Measurements from ENCODE around the gene COL28A1. TPM values are rescaled to one million over a fixed set of nuclear protein-coding genes. Genes with fewer than 3 reads are reported as not detected.

COL28A1 gene
- total RNA-seq, 1 donor from 2014 or later: 3.3 TPM

DNA sequence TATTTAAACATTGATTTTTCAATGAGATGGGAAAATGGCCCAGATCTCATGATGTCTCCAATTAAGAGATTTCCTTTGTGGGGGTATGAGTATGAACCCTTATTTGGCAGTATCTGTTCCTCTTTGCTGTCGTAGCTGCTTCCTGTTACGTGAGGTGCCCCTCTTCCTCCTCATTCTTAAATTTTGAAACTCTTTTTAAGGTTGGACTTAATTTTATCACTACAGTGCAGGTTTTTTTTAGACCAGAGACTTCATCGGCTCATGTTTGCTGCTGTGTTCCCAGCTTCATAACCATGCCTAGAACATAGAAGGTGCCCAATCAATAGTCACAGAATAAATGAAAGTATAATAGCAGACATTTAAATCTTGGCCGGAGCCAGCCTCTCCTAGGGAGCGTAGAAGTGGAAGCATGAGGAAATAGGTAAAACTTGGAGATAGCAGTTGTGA is 33.4 kb upstream of the COL28A1 start:
- Mint-ChIP-seq H3K36me3 (peaks cover 42% of the 10 kb centered on the region), H3K27ac (peak overlapping the region; percentile 77), H3K4me1 (ENCODE audit: unreplicated experiment) (peaks cover 25% of the 10 kb centered on the region), H3K9me3 (peaks cover 6% of the 10 kb centered on the region), H3K27me3 (no peaks in the 10 kb centered on the region), H3K4me3 (peak overlapping the region; percentile 88)
- no peak for DNase-seq (ENCODE audit: extremely low spot score, unreplicated experiment)
- TF ChIP-seq, protein P1, sequence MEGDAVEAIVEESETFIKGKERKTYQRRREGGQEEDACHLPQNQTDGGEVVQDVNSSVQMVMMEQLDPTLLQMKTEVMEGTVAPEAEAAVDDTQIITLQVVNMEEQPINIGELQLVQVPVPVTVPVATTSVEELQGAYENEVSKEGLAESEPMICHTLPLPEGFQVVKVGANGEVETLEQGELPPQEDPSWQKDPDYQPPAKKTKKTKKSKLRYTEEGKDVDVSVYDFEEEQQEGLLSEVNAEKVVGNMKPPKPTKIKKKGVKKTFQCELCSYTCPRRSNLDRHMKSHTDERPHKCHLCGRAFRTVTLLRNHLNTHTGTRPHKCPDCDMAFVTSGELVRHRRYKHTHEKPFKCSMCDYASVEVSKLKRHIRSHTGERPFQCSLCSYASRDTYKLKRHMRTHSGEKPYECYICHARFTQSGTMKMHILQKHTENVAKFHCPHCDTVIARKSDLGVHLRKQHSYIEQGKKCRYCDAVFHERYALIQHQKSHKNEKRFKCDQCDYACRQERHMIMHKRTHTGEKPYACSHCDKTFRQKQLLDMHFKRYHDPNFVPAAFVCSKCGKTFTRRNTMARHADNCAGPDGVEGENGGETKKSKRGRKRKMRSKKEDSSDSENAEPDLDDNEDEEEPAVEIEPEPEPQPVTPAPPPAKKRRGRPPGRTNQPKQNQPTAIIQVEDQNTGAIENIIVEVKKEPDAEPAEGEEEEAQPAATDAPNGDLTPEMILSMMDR (conservative IDR thresholded peaks at IDR 0.05): no peak

GRCh38 chr7:7568553-7568952 is 32.9 kb upstream of the COL28A1 start:
- no peaks in the 10 kb centered on the region for H3K27me3 Mint-ChIP-seq
- peaks cover 6% of the 10 kb centered on the region for H3K9me3 Mint-ChIP-seq
- peaks cover 25% of the 10 kb centered on the region for H3K4me1 Mint-ChIP-seq (ENCODE audit: unreplicated experiment)
- no peak for DNase-seq (ENCODE audit: extremely low spot score, unreplicated experiment)
- H3K4me3 Mint-ChIP-seq: peak overlapping the region; percentile 88
- H3K27ac Mint-ChIP-seq: peak overlapping the region; percentile 90
- H3K36me3 Mint-ChIP-seq: peaks cover 36% of the 10 kb centered on the region
- TF ChIP-seq, protein P1 (conservative IDR thresholded peaks at IDR 0.05): no peak

GRCh38 chr7:7567898-7568531 is 32.3 kb upstream of the COL28A1 start:
- Mint-ChIP-seq H3K4me1 (ENCODE audit: unreplicated experiment) (peaks cover 25% of the 10 kb centered on the region), H3K9me3 (peaks cover 6% of the 10 kb centered on the region), H3K27me3 (no peaks in the 10 kb centered on the region), H3K27ac (peak overlapping the region; percentile 90), H3K36me3 (peaks cover 31% of the 10 kb centered on the region), H3K4me3 (peak overlapping the region; percentile 88)
- no peak for DNase-seq (ENCODE audit: extremely low spot score, unreplicated experiment)
- TF ChIP-seq, protein P1 (conservative IDR thresholded peaks at IDR 0.05): no peak

- DNase-seq (ENCODE audit: extremely low spot score, unreplicated experiment): peak; percentile 86
- peaks cover 25% of the 10 kb centered on the region for H3K4me1 Mint-ChIP-seq (ENCODE audit: unreplicated experiment)
- H3K27ac Mint-ChIP-seq: peak within 1 kb of the TSS; percentile 90
- H3K4me3 Mint-ChIP-seq: peak within 1 kb of the TSS; percentile 88
- peaks cover 6% of the 10 kb centered on the region for H3K9me3 Mint-ChIP-seq
- TF ChIP-seq, protein P1 (conservative IDR thresholded peaks at IDR 0.05): no peak
- no peaks in the 10 kb centered on the region for H3K27me3 Mint-ChIP-seq
- peaks cover 25% of the 10 kb centered on the region for H3K36me3 Mint-ChIP-seq
Observed at GRCh38 chr7:7566651-7567611, 31.3 kb upstream of the COL28A1 start, which contains the start of gene MIOS. Gene MIOS (plus strand): TSS chr7:7566884. CDS start chr7:7572476, 5,592 bp downstream.

DNA sequence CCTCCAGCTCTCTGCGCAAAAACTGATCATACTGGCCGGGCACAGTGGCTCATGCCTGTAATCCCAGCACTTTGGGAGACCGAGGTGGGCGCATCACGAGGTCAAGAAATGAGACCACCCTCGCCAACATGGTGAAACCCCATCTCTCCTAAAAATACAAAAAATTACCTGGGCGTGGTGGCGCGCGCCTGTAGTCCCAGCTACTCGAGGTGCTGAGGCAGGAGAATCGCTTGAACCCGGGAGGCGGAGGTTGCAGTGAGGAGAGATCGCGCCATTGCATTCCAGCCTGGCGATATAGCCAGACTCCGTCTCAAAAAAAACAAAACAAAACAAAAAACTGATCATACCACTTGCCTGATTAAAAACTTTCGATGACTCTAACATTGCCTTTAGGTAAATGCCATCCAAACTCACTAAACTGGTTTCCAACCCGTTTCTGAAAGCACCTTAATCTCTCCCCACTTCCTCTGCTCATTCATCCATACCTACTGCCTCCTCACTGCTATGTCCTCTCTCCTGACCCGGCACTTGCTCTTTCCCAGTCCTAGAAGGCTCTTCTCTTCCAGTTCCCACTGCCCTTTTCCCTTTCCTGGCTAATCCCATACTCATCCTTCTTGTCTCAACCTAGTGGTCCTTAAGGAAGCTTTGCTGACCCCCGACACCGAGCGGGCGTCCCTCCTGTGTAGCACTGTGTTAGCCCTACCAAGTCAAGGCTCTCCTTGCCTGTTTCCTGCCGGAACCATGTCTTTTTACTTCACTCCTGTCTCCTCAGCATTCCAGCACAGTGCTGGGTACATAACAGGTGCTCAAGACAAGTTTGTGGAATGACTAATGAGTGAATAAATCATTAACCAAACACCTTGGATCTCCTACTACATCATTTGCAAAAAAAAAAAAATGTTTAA is 30.3 kb upstream of the COL28A1 start:
- H3K36me3 Mint-ChIP-seq: peaks cover 25% of the 10 kb centered on the region
- TF ChIP-seq, protein P1 (conservative IDR thresholded peaks at IDR 0.05): no peak
- H3K27ac Mint-ChIP-seq: no peak overlapping the region
- H3K4me1 Mint-ChIP-seq (ENCODE audit: unreplicated experiment): peaks cover 25% of the 10 kb centered on the region
- no peak for DNase-seq (ENCODE audit: extremely low spot score, unreplicated experiment)
- peaks cover 6% of the 10 kb centered on the region for H3K9me3 Mint-ChIP-seq
- H3K4me3 Mint-ChIP-seq: no peak overlapping the region
- H3K27me3 Mint-ChIP-seq: no peaks in the 10 kb centered on the region

Data from type B pancreatic cell (in vitro differentiated cells).